Loucy (cell line): ENCODE results near the gene C18orf54.

ENCODE experiments used
- H2AFZ ChIP-seq: fragments of 200-600 bp; sonication (generic); 2 replicates; pipeline ENCODE4 v1.6.0; 2016; ENCODE audit warnings: antibody characterized with exemption, mild to moderate bottlenecking, low read length, moderate library complexity
- H3F3A ChIP-seq: fragments of 200-600 bp; 2 replicates; pipeline ENCODE4 v1.6.0; 2016; ENCODE audit warnings: antibody characterized with exemption, low read depth, mild to moderate bottlenecking
- H3K27me3 ChIP-seq: fragments of 200-600 bp; sonication (generic); 2 replicates; pipeline ENCODE4 v1.6.1; 2014; ENCODE audit warnings: low read length, mild to moderate bottlenecking; ENCODE audit not compliant: insufficient read depth, poor library complexity, severe bottlenecking
- H3K36me3 ChIP-seq: fragments of 200-600 bp; sonication (generic); 2 replicates; pipeline ENCODE4 v1.6.1; 2016; ENCODE audit warnings: low read length; ENCODE audit not compliant: insufficient read depth
- H3K4me1 ChIP-seq: fragments of 200-600 bp; sonication (generic); 2 replicates; pipeline ENCODE4 v1.5.1; 2014; ENCODE audit warnings: low read length, mild to moderate bottlenecking; ENCODE audit not compliant: insufficient read depth, poor library complexity, severe bottlenecking
- H3K4me2 ChIP-seq: fragments of 200-600 bp; sonication (generic); 2 replicates; pipeline ENCODE4 v1.6.0; 2014; ENCODE audit warnings: antibody characterized with exemption, low read length, low read depth, mild to moderate bottlenecking; ENCODE audit not compliant: poor library complexity, severe bottlenecking
- H3K4me3 ChIP-seq: fragments of 200-600 bp; sonication (generic); 2 replicates; pipeline ENCODE4 v1.5.1; 2014; ENCODE audit warnings: low read length, mild to moderate bottlenecking, mixed read lengths; ENCODE audit not compliant: poor library complexity, severe bottlenecking
- H3K79me2 ChIP-seq: fragments of 200-600 bp; sonication (generic); 2 replicates; pipeline ENCODE4 v1.6.1; 2014; ENCODE audit warnings: low read length; ENCODE audit not compliant: insufficient read depth
- H3K9ac ChIP-seq: fragments of 200-600 bp; sonication (generic); 2 replicates; pipeline ENCODE4 v1.6.0; 2014; ENCODE audit warnings: mild to moderate bottlenecking, low read depth, low read length, moderate library complexity; ENCODE audit not compliant: poor library complexity, severe bottlenecking
- H3K9me2 ChIP-seq: fragments of 200-600 bp; sonication (generic); replicated peaks from 2 replicates; pipeline ENCODE4 v1.6.1; 2016; ENCODE audit warnings: low read depth, low read length, mixed read lengths
- H3K9me3 ChIP-seq: fragments of 200-600 bp; sonication (generic); 2 replicates; pipeline ENCODE4 v1.6.1; 2014; ENCODE audit warnings: mild to moderate bottlenecking, antibody characterized with exemption, low read length, low read depth; ENCODE audit not compliant: insufficient read depth
- H4K20me1 ChIP-seq: fragments of 200-600 bp; sonication (generic); 2 replicates; pipeline ENCODE4 v1.6.0; 2014; ENCODE audit warnings: antibody characterized with exemption, low read length, mild to moderate bottlenecking; ENCODE audit not compliant: insufficient read depth, poor library complexity, severe bottlenecking
- EZH2phosphoT487 ChIP-seq: fragments of 200-600 bp; IDR thresholded peaks from 2 replicates; pipeline ENCODE4 v1.6.1; 2018; ENCODE audit warnings: antibody characterized with exemption, mild to moderate bottlenecking, moderate library complexity, borderline replicate concordance
- TF ChIP-seq, protein P1 (sequence below): fragments of 200-600 bp; sonication (generic); conservative IDR thresholded peaks from 2 replicates; pipeline ENCODE4 v1.5.1; 2014; ENCODE audit warnings: mild to moderate bottlenecking, antibody characterized with exemption, low read length

C18orf54 gene

DNA sequence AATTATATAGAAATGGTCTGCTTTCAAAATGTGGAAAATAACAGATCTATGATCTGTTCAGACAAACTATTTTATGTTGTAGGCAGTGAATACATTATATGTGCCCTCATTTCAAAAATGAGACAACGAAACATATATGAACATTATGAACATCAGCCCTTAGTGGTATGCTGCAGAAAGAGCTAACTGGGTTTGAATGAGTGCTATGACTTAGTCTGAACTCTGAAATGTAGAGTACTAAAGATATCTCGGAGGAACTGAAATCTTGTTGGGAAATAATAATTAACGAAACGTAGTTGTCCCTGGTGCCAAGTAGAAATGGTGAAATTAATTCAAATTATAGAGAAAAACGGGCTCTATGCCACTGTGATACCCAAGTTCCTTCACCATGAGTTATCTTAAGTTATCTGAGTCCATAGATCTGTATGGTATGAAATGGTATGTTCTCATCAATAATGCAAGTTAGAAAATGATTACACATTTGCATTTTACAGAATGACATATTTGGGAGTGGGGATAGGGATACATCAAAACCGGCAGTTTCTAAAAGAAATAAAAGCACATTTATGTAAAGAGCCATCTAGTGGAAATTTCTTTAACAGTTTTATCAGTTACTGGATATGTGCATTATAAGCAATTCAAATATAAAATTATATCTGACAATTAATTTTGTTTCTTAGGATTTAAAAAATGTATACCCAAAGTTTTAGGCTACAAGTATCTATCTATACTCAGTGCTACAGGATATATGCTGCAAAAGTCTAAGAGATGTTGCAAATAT, 26.7 kb upstream of the C18orf54 start:
- Histone ChIP-seq H3K9ac (no peak overlapping the region), H3K27me3 (no peaks in the 10 kb centered on the region), H3K79me2 (no peaks in the 10 kb centered on the region), H2AFZ (no peak overlapping the region), H3K9me3 (no peaks in the 10 kb centered on the region), H3K9me2 (no peaks in the 10 kb centered on the region), H3K4me2 (no peak overlapping the region), H3F3A (no peaks in the 10 kb centered on the region), H3K4me3 (no peak overlapping the region), H3K4me1 (no peaks in the 10 kb centered on the region), H4K20me1 (no peaks in the 10 kb centered on the region), H3K36me3 (no peaks in the 10 kb centered on the region)
- no peak for TF ChIP-seq EZH2phosphoT487
- TF ChIP-seq, protein P1, sequence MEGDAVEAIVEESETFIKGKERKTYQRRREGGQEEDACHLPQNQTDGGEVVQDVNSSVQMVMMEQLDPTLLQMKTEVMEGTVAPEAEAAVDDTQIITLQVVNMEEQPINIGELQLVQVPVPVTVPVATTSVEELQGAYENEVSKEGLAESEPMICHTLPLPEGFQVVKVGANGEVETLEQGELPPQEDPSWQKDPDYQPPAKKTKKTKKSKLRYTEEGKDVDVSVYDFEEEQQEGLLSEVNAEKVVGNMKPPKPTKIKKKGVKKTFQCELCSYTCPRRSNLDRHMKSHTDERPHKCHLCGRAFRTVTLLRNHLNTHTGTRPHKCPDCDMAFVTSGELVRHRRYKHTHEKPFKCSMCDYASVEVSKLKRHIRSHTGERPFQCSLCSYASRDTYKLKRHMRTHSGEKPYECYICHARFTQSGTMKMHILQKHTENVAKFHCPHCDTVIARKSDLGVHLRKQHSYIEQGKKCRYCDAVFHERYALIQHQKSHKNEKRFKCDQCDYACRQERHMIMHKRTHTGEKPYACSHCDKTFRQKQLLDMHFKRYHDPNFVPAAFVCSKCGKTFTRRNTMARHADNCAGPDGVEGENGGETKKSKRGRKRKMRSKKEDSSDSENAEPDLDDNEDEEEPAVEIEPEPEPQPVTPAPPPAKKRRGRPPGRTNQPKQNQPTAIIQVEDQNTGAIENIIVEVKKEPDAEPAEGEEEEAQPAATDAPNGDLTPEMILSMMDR = peak; percentile 60

DNA sequence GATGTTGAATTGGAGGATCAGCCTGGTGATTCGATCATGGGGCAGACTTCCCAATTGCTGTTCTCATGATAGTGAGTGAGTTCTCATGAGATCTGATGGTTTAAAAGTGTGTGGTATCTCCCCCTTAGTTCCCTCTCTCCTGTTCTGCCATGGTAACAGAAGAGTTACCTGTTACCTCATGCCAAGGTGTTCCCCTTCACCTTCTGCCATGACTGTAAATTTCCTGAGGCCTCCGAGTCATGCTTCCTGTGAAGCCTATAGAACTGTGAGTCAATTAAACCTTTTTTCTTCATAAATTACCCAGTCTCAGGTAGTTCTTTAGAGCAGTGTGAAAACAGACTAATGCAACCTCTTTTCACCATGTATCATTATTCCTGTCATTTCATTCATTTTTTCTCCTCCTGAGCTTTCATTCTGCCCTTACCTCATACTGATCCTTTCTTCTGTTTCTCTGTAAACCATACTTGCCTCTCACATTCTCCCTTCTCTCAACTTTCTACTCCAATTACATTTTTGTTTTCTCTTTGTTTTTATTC, 22.0 kb upstream of the C18orf54 start:
- no peaks in the 10 kb centered on the region for H3F3A ChIP-seq
- H3K36me3 ChIP-seq = no peaks in the 10 kb centered on the region
- H3K79me2 ChIP-seq = no peaks in the 10 kb centered on the region
- no peaks in the 10 kb centered on the region for H3K9me3 ChIP-seq
- no peaks in the 10 kb centered on the region for H3K9me2 ChIP-seq
- TF ChIP-seq, protein P1 = no peak
- no peak for TF ChIP-seq EZH2phosphoT487
- no peak overlapping the region for H3K9ac ChIP-seq
- H4K20me1 ChIP-seq = no peaks in the 10 kb centered on the region
- H3K4me1 ChIP-seq = no peaks in the 10 kb centered on the region
- H3K4me3 ChIP-seq = no peak overlapping the region
- no peak overlapping the region for H2AFZ ChIP-seq
- H3K4me2 ChIP-seq = no peak overlapping the region
- H3K27me3 ChIP-seq = no peaks in the 10 kb centered on the region

- Histone ChIP-seq H2AFZ (no peak overlapping the region), H3K79me2 (no peaks in the 10 kb centered on the region)
- TF ChIP-seq EZH2phosphoT487 = no peak
- TF ChIP-seq, protein P1 = no peak
These were observed 19.5 kb upstream of the C18orf54 start for GRCh38 chr18:54338230-54338629.

More at GRCh38 chr18:54338230-54338629, 19.5 kb upstream of the C18orf54 start:
- Histone ChIP-seq H4K20me1 (no peaks in the 10 kb centered on the region), H3F3A (no peaks in the 10 kb centered on the region), H3K27me3 (no peaks in the 10 kb centered on the region), H3K9ac (no peak overlapping the region), H3K4me3 (no peak overlapping the region), H3K4me1 (no peaks in the 10 kb centered on the region), H3K4me2 (no peak overlapping the region), H3K9me2 (no peaks in the 10 kb centered on the region), H3K9me3 (no peaks in the 10 kb centered on the region), H3K36me3 (no peaks in the 10 kb centered on the region)
